ENCODE data around the gene C20orf141.

DNA sequence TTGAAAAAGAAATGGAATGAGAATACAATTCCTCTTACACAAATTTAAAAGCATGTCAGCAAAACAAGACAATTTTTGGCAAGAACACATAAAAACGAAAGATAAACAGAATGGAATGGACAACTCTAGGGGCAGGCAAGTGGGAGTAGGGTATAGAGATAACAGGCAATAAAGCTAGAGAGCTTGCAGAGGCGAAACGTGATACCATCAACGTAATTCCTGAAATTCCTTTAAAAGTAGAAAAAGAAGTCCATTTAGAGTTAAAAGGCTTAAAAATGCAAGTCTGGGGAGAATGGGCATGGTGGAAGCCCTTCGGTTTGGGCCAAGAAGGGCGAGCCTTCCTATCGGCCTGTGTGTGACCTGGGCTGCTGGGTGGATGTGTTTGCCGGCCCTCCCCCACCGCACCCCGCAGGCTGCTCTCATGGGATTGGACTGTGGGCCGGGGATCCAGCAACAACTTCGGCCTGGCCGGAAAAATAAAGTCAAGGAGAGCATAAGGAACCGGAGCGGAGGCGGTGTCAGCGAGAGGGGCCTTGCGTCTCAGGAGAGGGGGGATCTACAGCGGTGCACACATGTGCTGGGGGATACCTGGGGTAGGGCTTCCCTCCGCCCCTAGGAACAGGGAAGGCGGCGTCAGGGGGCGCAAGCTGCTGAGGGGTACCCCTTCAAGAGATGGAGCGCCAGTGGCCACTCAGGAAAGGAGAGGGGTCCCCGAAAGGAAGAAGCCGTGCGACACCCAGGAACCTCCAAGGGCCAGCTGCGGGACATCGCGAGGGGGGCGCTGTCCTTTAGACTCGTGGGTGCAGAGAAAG, 5.5 kb downstream of the C20orf141 start:
- TF ChIP-seq FOS (IDR thresholded peaks at IDR 0.05; ENCODE audit: low read depth, low read length) = no peak
- TF ChIP-seq SMC3 (IDR thresholded peaks at IDR 0.05; ENCODE audit: low read depth, low read length) = no peak
- TF ChIP-seq, protein P1, sequence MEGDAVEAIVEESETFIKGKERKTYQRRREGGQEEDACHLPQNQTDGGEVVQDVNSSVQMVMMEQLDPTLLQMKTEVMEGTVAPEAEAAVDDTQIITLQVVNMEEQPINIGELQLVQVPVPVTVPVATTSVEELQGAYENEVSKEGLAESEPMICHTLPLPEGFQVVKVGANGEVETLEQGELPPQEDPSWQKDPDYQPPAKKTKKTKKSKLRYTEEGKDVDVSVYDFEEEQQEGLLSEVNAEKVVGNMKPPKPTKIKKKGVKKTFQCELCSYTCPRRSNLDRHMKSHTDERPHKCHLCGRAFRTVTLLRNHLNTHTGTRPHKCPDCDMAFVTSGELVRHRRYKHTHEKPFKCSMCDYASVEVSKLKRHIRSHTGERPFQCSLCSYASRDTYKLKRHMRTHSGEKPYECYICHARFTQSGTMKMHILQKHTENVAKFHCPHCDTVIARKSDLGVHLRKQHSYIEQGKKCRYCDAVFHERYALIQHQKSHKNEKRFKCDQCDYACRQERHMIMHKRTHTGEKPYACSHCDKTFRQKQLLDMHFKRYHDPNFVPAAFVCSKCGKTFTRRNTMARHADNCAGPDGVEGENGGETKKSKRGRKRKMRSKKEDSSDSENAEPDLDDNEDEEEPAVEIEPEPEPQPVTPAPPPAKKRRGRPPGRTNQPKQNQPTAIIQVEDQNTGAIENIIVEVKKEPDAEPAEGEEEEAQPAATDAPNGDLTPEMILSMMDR (conservative IDR thresholded peaks at IDR 0.05; ENCODE audit: low read depth, low read length) = no peak
- TF ChIP-seq MAFK (IDR thresholded peaks at IDR 0.05; ENCODE audit: low read depth, low read length) = peak; percentile 88
- TF ChIP-seq POLR2A (IDR thresholded peaks at IDR 0.05; ENCODE audit: low read depth, low read length) = no peak
- no peak for TF ChIP-seq MXI1 (IDR thresholded peaks at IDR 0.05; ENCODE audit: borderline replicate concordance, low read depth, low read length)
- TF ChIP-seq CEBPB (IDR thresholded peaks at IDR 0.05; ENCODE audit: low read depth, low read length) = no peak
- no peak for TF ChIP-seq RFX5 (IDR thresholded peaks at IDR 0.05; ENCODE audit: low read depth, low read length)
